HCT116 (cell line): ENCODE data around the gene FSHR.

Source experiments
- CEBPB ChIP-seq: IDR thresholded peaks from 2 replicates; pipeline ENCODE4 v1.6.1; 2012; ENCODE audit warnings: low read depth
- CTCF ChIP-seq, 3 experiments: fragments of 200-600 bp in 1 of 3; sonication (generic) in 1 of 3; IDR thresholded peaks in 2 of 3; conservative IDR thresholded peaks in 1 of 3; 2 replicates each; pipeline ENCODE4 v1.5.1; 2012 to 2017; ENCODE audit warnings: low read depth in 2 of 3, low read length in 2 of 3, antibody characterized with exemption in 1 of 3, borderline replicate concordance in 1 of 3, control low read depth in 1 of 3, mild to moderate bottlenecking in 1 of 3, mixed read lengths in 1 of 3, mixed run types in 1 of 3, moderate library complexity in 1 of 3; ENCODE audit not compliant: insufficient read depth in 1 of 3
- EZH2 ChIP-seq: fragments of 200-600 bp; sonication (generic); IDR thresholded peaks from 2 replicates; pipeline ENCODE4 v1.6.1; 2017; ENCODE audit warnings: antibody characterized with exemption, mixed run types
- FOSL1 ChIP-seq: IDR thresholded peaks from 2 replicates; pipeline ENCODE4 v1.6.1; 2012; ENCODE audit warnings: low read depth
- ZFX ChIP-seq: fragments of 450-650 bp; IDR thresholded peaks from 2 replicates; pipeline ENCODE4 v1.6.1; 2017

DNA sequence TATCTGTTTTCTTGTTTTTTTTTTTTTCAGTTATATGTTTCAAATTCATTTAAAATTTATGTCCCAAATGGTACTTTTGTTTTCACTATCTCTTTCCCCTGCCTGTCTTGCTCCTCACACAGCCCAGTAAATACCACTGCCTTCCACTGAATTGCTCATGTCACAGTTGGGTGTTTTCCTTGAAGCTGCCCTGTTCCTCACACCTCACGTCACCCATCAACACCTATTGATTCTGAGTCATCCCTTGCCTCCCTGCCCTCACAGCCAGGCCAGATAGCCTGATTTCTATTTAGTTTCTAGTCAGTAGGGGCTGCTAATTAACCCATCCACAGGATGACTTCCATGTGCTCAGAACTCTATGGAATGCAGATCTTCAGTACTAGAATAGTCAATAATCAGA lies 25.3 kb downstream of the FSHR start:
- TF ChIP-seq ZFX (no peak), CTCF (IDR thresholded peaks at IDR 0.05 in 2 of 3, conservative IDR thresholded peaks at IDR 0.05 in 1 of 3; ENCODE audit: borderline replicate concordance in 1 of 3, insufficient read depth in 1 of 3, low read depth in 2 of 3, low read length in 2 of 3) (no peak), FOSL1 (no peak), EZH2 (no peak), CEBPB (no peak)
